ENCODE data around the gene SOX5.

DNA sequence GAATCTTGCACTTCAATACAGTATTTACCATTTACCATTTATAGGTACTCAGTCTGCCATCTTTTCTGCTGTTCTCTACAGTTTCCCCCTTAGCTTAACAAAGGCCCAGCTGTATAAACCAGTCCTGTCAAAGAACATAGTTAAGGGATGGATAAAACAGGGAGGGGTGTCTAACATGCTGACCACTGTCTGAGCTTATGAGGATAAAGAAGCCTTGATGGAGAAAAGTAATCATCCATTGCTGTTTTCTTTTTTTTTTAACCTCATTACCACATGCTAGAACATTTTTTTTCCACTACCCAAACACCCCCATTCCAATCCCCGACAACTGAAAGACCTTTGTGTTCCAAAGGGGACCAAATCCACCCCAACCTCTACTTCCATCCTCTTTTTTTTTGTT is 39.9 kb downstream of the SOX5 start:
- TF ChIP-seq CTCF (IDR thresholded peaks at IDR 0.05) (no peak), POLR2A (IDR thresholded peaks at IDR 0.05) (no peak)

All from esophagus squamous epithelium (tissue), 4 donors.